Peyer's patch (tissue), 4 donors: ENCODE results near the gene RD3L. TPM values are rescaled to one million over a fixed set of nuclear protein-coding genes. Genes with fewer than 3 reads are reported as not detected.

Experiments used
- DNase-seq, 3 donors: peaks; one replicate each; pipeline ENCODE4 v3.0.0-alpha.2; 2017 to 2019
- H3K27ac ChIP-seq, 4 donors: fragments of 200-600 bp; sonication (generic); one replicate each; pipeline ENCODE4 v1.5.1; 2016 to 2019
- H3K27me3 ChIP-seq, 2 donors: fragments of 200-600 bp; sonication (generic); one replicate each; pipeline ENCODE4 v1.5.1; 2019
- H3K36me3 ChIP-seq, 3 donors: fragments of 200-600 bp; sonication (generic); one replicate each; pipeline ENCODE4 v1.5.1; 2016 to 2019
- H3K4me1 ChIP-seq, 4 donors: fragments of 200-600 bp; sonication (generic); one replicate each; pipeline ENCODE4 v1.5.1; 2016 to 2019
- H3K4me3 ChIP-seq, 4 donors: fragments of 200-600 bp; sonication (generic); 1 replicate in 3 of 4; 2 replicates in 1 of 4; pipeline ENCODE4 v1.5.1; 2016 to 2019; ENCODE audit warnings: mild to moderate bottlenecking in 1 of 4
- H3K9me3 ChIP-seq, 4 donors: fragments of 200-600 bp; sonication (generic); one replicate each; pipeline ENCODE4 v1.5.1; 2016 to 2019; ENCODE audit warnings: mild to moderate bottlenecking in 1 of 4
- POLR2A ChIP-seq, 2 donors: fragments of 450-650 bp; IDR thresholded peaks; one replicate each; pipeline ENCODE4 v1.5.1; 2017; ENCODE audit warnings: antibody characterized with exemption in 2 of 2, mild to moderate bottlenecking in 2 of 2, moderate library complexity in 2 of 2
- total RNA-seq, 4 donors: library from RNA; depleted of rRNA; stranded (reverse); fragments of >200 nt; gene quantifications; one replicate each; pipeline ENCODE4 v1.1.0, GENCODE V29; 2016
- TF ChIP-seq, protein P1 (sequence below), 6 experiments: fragments of 450-650 bp in 4 of 6; fragments of 200-600 bp in 2 of 6; sonication (generic) in 1 of 6; IDR thresholded peaks; one replicate each; pipeline ENCODE4 v1.5.1; 2017 to 2019; ENCODE audit warnings: antibody characterized with exemption in 6 of 6, mild to moderate bottlenecking in 3 of 6, moderate library complexity in 1 of 6

RD3L gene
- total RNA-seq, 4 donors from 2014 or later: not detected

DNA sequence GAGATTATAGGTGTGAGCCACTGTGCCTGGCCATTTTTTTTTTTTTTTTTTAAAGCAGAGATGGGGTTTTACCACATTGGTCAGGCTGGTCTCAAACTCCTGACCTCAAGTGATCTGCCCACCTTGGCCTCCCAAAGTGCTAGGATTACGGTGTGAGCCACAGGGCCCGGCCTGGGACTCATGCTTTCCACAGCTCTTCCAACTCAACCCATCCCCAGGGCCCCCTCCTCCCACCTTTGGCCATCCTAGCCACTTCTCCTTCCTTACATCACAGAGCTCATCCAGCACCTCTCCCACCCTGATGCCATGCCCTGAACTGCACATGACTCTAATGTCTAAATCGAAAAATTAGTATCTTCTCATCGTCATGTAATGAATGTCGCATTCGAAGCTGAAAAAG lies 26.7 kb downstream of the RD3L start:
- no peaks in the 10 kb centered on the region for H3K27me3 ChIP-seq

GRCh38 chr14:103910984-103911383 lies 31.3 kb downstream of the RD3L start:
- DNase-seq: no peak
- Histone ChIP-seq H3K36me3 (peaks cover 0 to 52% (median 0%) of the 10 kb centered on the region in 3 donors), H3K27me3 (no peaks in the 10 kb centered on the region), H3K27ac (no peak overlapping the region), H3K4me1 (peaks cover 0 to 12% (median 1%) of the 10 kb centered on the region in 4 donors), H3K9me3 (no peaks in the 10 kb centered on the region), H3K4me3 (no peak overlapping the region)
- no peak for TF ChIP-seq POLR2A (IDR thresholded peaks at IDR 0.05)
- TF ChIP-seq, protein P1, sequence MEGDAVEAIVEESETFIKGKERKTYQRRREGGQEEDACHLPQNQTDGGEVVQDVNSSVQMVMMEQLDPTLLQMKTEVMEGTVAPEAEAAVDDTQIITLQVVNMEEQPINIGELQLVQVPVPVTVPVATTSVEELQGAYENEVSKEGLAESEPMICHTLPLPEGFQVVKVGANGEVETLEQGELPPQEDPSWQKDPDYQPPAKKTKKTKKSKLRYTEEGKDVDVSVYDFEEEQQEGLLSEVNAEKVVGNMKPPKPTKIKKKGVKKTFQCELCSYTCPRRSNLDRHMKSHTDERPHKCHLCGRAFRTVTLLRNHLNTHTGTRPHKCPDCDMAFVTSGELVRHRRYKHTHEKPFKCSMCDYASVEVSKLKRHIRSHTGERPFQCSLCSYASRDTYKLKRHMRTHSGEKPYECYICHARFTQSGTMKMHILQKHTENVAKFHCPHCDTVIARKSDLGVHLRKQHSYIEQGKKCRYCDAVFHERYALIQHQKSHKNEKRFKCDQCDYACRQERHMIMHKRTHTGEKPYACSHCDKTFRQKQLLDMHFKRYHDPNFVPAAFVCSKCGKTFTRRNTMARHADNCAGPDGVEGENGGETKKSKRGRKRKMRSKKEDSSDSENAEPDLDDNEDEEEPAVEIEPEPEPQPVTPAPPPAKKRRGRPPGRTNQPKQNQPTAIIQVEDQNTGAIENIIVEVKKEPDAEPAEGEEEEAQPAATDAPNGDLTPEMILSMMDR (IDR thresholded peaks at IDR 0.05): no peak

More for the DNA sequence above, 26.7 kb downstream of the RD3L start:
- Histone ChIP-seq H3K36me3 (peaks cover 0 to 54% (median 0%) of the 10 kb centered on the region in 3 donors), H3K9me3 (no peaks in the 10 kb centered on the region), H3K27ac (no peak overlapping the region), H3K4me1 (peaks cover 0 to 20% (median 4%) of the 10 kb centered on the region in 4 donors), H3K4me3 (no peak overlapping the region)
- TF ChIP-seq, protein P1 (IDR thresholded peaks at IDR 0.05): no peak
- no peak for TF ChIP-seq POLR2A (IDR thresholded peaks at IDR 0.05)
- no peak for DNase-seq

DNA sequence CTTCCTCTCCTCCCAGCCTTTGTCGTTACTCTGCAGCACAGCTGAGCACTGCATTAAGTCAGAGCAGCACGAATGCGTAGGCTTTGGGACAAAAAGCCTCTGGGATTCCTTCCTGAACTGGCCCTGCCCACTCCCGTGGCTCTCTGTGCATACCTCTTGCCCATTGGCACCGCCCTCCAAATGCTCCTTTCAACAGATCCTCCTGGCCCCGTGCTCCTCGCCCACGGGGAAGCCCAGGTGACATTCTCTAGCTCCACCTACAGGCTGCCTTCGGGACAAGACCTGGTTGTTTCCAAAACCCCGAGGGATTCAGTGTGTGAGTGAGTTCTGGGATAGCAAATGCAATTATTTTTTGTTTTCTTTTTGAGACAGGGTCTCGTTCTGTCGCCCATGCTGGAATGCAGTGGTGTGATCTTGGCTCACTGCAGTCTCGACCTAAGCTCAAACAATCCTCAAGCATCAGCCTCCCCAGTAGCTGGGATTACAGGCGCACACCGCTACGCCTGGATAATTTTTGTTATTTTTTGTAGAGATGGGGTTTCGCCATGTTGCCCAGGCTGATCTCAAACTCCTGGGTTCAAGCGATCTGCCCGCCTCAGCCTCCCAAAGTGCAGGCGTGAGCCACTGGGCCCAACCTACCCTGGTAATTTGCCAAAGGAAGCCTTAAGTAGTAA lies 31.9 kb downstream of the RD3L start:
- Histone ChIP-seq H3K4me3 (peak overlapping the region in 1 of 4 donors; percentile 23), H3K27ac (no peak overlapping the region), H3K9me3 (no peaks in the 10 kb centered on the region), H3K4me1 (peaks cover 0 to 12% (median 1%) of the 10 kb centered on the region in 4 donors), H3K27me3 (no peaks in the 10 kb centered on the region), H3K36me3 (peaks cover 0 to 46% (median 0%) of the 10 kb centered on the region in 3 donors)
- DNase-seq: peak; percentile 61 to 89 (median 84)
- TF ChIP-seq POLR2A (IDR thresholded peaks at IDR 0.05): no peak
- TF ChIP-seq, protein P1 (IDR thresholded peaks at IDR 0.05): peak; percentile 31 to 93 (median 84)

DNA sequence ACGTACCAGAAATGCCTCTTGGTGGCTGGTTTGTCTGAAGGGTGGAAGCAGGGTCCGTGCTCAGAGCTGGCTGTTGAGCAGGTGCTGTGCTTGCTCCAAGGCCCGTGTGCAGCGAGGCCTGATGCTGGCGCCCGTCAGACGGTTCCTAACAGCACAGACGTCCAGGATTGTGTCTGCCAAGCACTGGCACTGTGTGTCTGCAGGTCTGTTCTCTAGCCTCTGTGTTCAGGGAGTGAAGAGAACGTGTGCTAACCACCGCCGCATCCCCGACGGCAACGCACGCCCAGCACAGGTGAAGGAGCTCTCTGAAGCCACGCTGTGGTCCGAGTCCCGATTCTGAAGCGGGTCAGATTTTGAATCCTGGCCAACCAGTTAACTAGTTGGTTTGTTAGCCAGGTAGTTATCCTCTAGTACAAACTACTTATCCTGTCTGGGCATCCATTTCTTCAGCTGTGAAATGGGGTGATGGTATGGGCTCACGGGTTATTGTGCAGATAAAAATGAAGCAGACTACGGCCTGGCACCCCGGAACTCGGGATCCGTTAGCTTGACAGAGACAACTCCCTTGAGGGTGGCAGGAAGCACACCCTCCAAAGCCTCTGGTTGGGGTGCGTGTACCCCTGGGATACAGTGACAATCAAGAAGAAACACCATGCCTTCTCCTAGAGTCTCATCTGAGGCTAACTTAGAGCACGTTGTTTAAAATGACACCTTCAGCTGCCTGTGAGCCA lies 32.6 kb downstream of the RD3L start:
- Histone ChIP-seq H3K4me3 (peak overlapping the region in 1 of 4 donors; percentile 23), H3K27ac (no peak overlapping the region), H3K4me1 (peaks cover 0 to 12% (median 1%) of the 10 kb centered on the region in 4 donors), H3K9me3 (no peaks in the 10 kb centered on the region), H3K36me3 (peaks cover 0 to 43% (median 0%) of the 10 kb centered on the region in 3 donors), H3K27me3 (no peaks in the 10 kb centered on the region)
- DNase-seq: no peak
- TF ChIP-seq, protein P1 (IDR thresholded peaks at IDR 0.05): no peak
- TF ChIP-seq POLR2A (IDR thresholded peaks at IDR 0.05): no peak

DNA sequence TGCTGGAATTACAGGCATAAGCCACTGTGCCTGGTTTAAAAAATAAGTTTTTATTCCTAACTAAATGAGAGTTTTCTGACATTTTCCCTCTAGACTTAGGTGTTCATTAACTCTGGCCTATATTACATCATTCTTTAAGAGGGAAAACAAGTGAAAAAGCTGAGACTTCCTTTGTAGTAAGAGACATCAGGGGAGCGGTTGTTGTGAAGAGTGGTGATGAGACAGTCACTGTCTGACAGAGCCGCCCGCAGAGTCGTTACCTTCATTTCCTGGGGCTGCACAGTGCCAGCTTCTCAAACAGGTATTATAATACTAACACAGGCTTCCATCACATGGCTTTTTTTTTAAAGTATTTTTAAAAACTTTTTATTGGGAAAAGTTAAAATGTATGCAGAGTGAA lies 33.7 kb downstream of the RD3L start:
- Histone ChIP-seq H3K9me3 (no peaks in the 10 kb centered on the region), H3K36me3 (peaks cover 0 to 31% (median 0%) of the 10 kb centered on the region in 3 donors), H3K4me3 (no peak overlapping the region), H3K4me1 (peaks cover 0 to 12% (median 1%) of the 10 kb centered on the region in 4 donors), H3K27ac (no peak overlapping the region), H3K27me3 (no peaks in the 10 kb centered on the region)
- TF ChIP-seq POLR2A (IDR thresholded peaks at IDR 0.05): no peak
- TF ChIP-seq, protein P1 (IDR thresholded peaks at IDR 0.05): no peak
- DNase-seq: no peak
